HS-27A (cell line): ENCODE data around the gene GAP43.

Source experiments
- DNase-seq: peaks from one replicate; pipeline ENCODE4 v3.0.0-alpha.2; 2012; ENCODE audit warnings: low read depth, missing footprints

GAP43 gene

GRCh38 chr3:115623044-115623868, at the start of gene GAP43:
Gene GAP43, plus strand, starts transcription at chr3:115623510. Its CDS starts 180 bp downstream, at chr3:115623690.
- DNase-seq = peak; percentile 22

GRCh38 chr3:115576325-115576875, 46.9 kb upstream of the GAP43 start:
- no peak for DNase-seq

GRCh38 chr3:115577000-115577399, 46.3 kb upstream of the GAP43 start:
- no peak for DNase-seq

GRCh38 chr3:115578331-115578730, 45.0 kb upstream of the GAP43 start:
- DNase-seq = no peak

- DNase-seq = no peak
These were observed 42.7 kb upstream of the GAP43 start for GRCh38 chr3:115580566-115580965.

GRCh38 chr3:115581362-115582135, 41.8 kb upstream of the GAP43 start:
- DNase-seq = no peak

- no peak for DNase-seq
These were observed 34.9 kb upstream of the GAP43 start for GRCh38 chr3:115588201-115589115.

GRCh38 chr3:115590873-115591272, 32.4 kb upstream of the GAP43 start:
- DNase-seq = no peak

GRCh38 chr3:115595611-115596275, 27.6 kb upstream of the GAP43 start:
- no peak for DNase-seq

GRCh38 chr3:115598216-115598615, 25.1 kb upstream of the GAP43 start:
- no peak for DNase-seq

- DNase-seq = no peak
These were observed 21.1 kb upstream of the GAP43 start for GRCh38 chr3:115602194-115602593.

GRCh38 chr3:115611630-115612029, 11.7 kb upstream of the GAP43 start:
- DNase-seq = no peak

GRCh38 chr3:115615001-115615814, 8.1 kb upstream of the GAP43 start:
- DNase-seq = peak; percentile 17

- no peak for DNase-seq
These were observed 6.8 kb upstream of the GAP43 start for GRCh38 chr3:115616461-115616860.

GRCh38 chr3:115617591-115617990, 5.7 kb upstream of the GAP43 start:
- no peak for DNase-seq

GRCh38 chr3:115624029-115624741, 875 bp downstream of the GAP43 start:
- DNase-seq = no peak

- no peak for DNase-seq
These were observed 1.6 kb downstream of the GAP43 start for GRCh38 chr3:115624901-115625300.

- DNase-seq = no peak
These were observed 2.7 kb downstream of the GAP43 start for GRCh38 chr3:115626006-115626409.

- no peak for DNase-seq
These were observed 3.4 kb downstream of the GAP43 start for GRCh38 chr3:115626721-115627120.
